Amygdala (tissue), 56 donors: Measurements from ENCODE around the gene SCYL1.

ENCODE experiments used
- DNase-seq, 56 donors: peaks; one replicate each; lab custom pipeline; 2025; lab: John Stamatoyannopoulos, UW

SCYL1 gene

GRCh38 chr11:65549096-65549495, 24.2 kb downstream of the SCYL1 start:
- no peak for DNase-seq

- peak in 4 of 56 donors; percentile 20 to 43 (median 28) for DNase-seq
Observed at GRCh38 chr11:65551572-65552387, 26.9 kb downstream of the SCYL1 start.

- DNase-seq = no peak
Observed at GRCh38 chr11:65552388-65552951, 27.6 kb downstream of the SCYL1 start.

- DNase-seq = no peak
Observed at GRCh38 chr11:65553301-65554001, 28.6 kb downstream of the SCYL1 start.

- no peak for DNase-seq
Observed at GRCh38 chr11:65554057-65554818, 29.4 kb downstream of the SCYL1 start.

- DNase-seq = no peak
Observed at GRCh38 chr11:65554842-65555430, 30.1 kb downstream of the SCYL1 start.

GRCh38 chr11:65555693-65556231, 30.9 kb downstream of the SCYL1 start:
- DNase-seq = peak in 1 of 56 donors; percentile 15

- DNase-seq = no peak
Observed at GRCh38 chr11:65556470-65557279, 31.8 kb downstream of the SCYL1 start.

GRCh38 chr11:65557280-65558001, 32.6 kb downstream of the SCYL1 start:
- DNase-seq = peak in 17 of 56 donors; percentile 23 to 55 (median 34)

- peak in 54 of 56 donors; percentile 20 to 90 (median 73) for DNase-seq
Observed at GRCh38 chr11:65558002-65558929, 33.4 kb downstream of the SCYL1 start, which contains the start of gene LTBP3. Gene LTBP3 (minus strand): TSS chr11:65558359. CDS start chr11:65557959, 400 bp downstream.

- peak in 43 of 56 donors; percentile 29 to 82 (median 60) for DNase-seq
Observed at GRCh38 chr11:65558930-65559509, 34.1 kb downstream of the SCYL1 start.

- DNase-seq = no peak
Observed at GRCh38 chr11:65559535-65559934, 34.7 kb downstream of the SCYL1 start.

- DNase-seq = peak in 7 of 56 donors; percentile 15 to 38 (median 19)
Observed at GRCh38 chr11:65559951-65560537, 35.2 kb downstream of the SCYL1 start.

GRCh38 chr11:65560555-65561418, 35.9 kb downstream of the SCYL1 start:
- peak in 32 of 56 donors; percentile 11 to 65 (median 34) for DNase-seq

GRCh38 chr11:65562020-65562419, 37.1 kb downstream of the SCYL1 start:
- DNase-seq = no peak
